ENCODE measurements around the gene GTF3C5. TPM values are rescaled to one million over a fixed set of nuclear protein-coding genes. Genes with fewer than 3 reads are reported as not detected.
"Not testable (repeated sequence)": the region's sequence is repeated elsewhere in the genome, so short reads cannot be mapped to it uniquely, and the experiment has no call there.

GTF3C5 gene
- total RNA-seq, 1 donor from 2014 or later: 25.9 TPM

DNA sequence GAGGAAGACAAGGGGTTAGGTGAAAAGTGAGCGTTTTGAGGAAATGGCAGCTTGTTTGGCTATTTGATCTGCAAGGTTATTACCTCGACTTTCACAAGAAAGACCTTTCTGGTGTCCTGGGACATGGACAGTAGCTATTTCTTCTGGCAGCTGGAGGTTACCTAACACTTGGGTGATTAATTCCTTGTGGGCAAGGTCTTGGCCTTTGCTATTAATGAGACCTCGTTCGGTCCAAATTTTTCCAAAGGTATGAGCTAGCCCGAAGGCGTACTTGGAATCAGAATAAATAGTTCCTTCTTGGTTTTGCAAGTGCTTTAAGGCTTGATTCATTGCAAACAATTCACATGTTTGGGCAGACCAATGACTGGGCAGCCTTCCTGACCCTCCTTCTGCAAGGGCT, 4.9 kb downstream of the GTF3C5 start:
- intact Hi-C loops (cut with DNase I): no loop called here
- no peaks in the 10 kb centered on the region for H3K27me3 ChIP-seq
- TF ChIP-seq, protein P1, sequence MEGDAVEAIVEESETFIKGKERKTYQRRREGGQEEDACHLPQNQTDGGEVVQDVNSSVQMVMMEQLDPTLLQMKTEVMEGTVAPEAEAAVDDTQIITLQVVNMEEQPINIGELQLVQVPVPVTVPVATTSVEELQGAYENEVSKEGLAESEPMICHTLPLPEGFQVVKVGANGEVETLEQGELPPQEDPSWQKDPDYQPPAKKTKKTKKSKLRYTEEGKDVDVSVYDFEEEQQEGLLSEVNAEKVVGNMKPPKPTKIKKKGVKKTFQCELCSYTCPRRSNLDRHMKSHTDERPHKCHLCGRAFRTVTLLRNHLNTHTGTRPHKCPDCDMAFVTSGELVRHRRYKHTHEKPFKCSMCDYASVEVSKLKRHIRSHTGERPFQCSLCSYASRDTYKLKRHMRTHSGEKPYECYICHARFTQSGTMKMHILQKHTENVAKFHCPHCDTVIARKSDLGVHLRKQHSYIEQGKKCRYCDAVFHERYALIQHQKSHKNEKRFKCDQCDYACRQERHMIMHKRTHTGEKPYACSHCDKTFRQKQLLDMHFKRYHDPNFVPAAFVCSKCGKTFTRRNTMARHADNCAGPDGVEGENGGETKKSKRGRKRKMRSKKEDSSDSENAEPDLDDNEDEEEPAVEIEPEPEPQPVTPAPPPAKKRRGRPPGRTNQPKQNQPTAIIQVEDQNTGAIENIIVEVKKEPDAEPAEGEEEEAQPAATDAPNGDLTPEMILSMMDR (IDR thresholded peaks at IDR 0.05): no peak
- H3K4me3 ChIP-seq: no peak overlapping the region
- no peaks in the 10 kb centered on the region for H3K36me3 ChIP-seq
- H3K27ac ChIP-seq: no peak overlapping the region
- H3K4me1 ChIP-seq: peaks cover 10 to 15% of the 10 kb centered on the region in 2 donors
- no peaks in the 10 kb centered on the region for H3K9me3 ChIP-seq
- DNase-seq (ENCODE audit: low spot score in 2 of 2): no peak

DNA sequence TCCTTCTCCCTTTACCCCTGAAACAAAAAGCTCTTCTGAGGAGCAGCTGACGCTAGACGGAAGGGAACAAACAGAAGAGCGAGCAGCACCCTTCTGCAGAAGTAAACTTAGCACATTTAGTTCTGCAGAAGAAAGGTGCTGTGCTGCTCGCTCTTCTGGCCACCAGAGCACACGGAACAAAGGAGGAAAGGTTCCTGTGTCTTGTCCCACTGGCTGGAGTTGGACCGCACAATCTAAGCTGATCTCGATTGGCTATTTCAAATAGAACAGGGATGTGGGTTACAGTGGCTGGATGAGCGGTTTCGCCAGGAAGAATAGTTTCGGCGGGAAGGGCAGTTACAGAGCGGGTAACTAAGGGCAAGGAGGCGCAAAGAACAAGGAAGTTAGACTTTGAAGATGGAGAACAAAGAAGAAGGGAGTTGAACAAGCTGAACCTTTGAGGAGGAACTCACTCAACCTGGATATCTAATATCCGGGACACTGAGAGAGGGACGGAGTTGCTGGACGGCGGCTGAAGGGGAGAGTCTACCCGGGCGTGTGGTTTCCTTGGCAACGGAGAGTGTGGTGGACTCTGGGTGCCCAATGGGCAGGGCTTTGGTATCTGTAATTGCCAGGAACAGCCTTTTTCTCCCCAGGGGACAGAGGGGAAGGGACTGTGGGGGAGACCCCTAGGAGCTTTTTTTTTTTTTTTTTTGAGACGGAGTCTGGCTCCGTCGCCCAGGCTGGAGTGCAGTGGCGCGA, 7.1 kb downstream of the GTF3C5 start:
- intact Hi-C loops (cut with DNase I): no loop called here
- H3K36me3 ChIP-seq: peaks cover 13 to 14% of the 10 kb centered on the region in 2 donors
- DNase-seq (ENCODE audit: low spot score in 2 of 2): no peak
- no peaks in the 10 kb centered on the region for H3K27me3 ChIP-seq
- no peak overlapping the region for H3K4me3 ChIP-seq
- H3K9me3 ChIP-seq: no peaks in the 10 kb centered on the region
- no peak overlapping the region for H3K27ac ChIP-seq
- no peaks in the 10 kb centered on the region for H3K4me1 ChIP-seq
- TF ChIP-seq, protein P1 (IDR thresholded peaks at IDR 0.05): no peak

DNA sequence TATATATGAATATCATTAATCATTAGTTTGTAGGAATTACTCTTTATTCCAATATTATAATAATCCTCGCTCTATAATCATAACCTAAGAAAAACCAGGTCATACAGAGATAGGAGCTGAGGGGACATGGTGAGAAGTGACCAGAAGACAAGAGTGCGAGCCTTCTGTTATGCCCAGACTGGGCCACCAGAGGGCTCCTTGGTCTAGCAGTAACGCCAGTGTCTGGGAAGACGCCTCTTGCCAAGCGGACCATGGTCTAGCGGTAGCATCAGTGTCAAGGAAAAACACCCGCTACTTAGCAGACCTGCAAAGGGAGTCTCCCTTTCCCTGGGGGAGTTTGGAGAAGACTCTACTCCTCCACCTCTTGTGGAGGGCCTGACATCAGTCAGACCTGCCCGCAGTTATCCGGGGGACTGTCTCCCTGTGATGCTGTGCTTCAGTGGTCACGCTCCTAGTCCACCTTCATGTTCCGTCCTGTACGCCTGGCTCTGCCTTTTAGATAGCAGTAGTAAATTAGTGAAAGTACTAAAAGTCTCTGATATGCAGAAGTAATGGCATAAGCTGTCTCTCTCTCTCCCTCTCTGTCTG, 10.2 kb downstream of the GTF3C5 start:
- intact Hi-C loops (cut with DNase I): not testable (repeated sequence)

DNA sequence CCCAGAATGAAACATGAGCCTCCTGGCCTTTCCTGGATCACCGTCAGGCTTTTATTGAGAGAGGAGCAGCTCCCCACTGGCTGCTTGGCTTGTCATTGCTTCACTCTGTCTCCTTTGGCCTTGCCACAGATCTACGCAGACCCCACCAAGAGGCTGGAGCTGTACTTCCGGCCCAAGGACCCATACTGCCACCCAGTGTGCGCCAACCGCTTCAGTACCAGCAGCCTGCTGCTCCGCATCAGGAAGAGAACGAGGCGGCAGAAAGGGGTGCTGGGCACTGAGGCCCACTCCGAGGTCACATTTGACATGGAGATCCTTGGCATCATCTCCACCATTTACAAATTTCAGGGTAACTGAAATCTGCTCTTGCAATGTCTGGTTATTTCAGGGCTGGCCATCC, 11.2 kb downstream of the GTF3C5 start:
- no peaks in the 10 kb centered on the region for H3K9me3 ChIP-seq
- H3K27me3 ChIP-seq: no peaks in the 10 kb centered on the region
- TF ChIP-seq, protein P1 (IDR thresholded peaks at IDR 0.05): no peak
- intact Hi-C loops (cut with DNase I): no loop called here
- H3K4me3 ChIP-seq: no peak overlapping the region
- H3K4me1 ChIP-seq: no peaks in the 10 kb centered on the region
- no peak for DNase-seq (ENCODE audit: low spot score in 2 of 2)
- H3K36me3 ChIP-seq: peaks cover 51 to 55% of the 10 kb centered on the region in 2 donors
- H3K27ac ChIP-seq: no peak overlapping the region

More for the DNA sequence above, 10.2 kb downstream of the GTF3C5 start:
- H3K4me3 ChIP-seq; H3K27me3 ChIP-seq; H3K4me1 ChIP-seq; DNase-seq (ENCODE audit: low spot score in 2 of 2); H3K27ac ChIP-seq; H3K9me3 ChIP-seq: not testable (repeated sequence)
- TF ChIP-seq, protein P1 (IDR thresholded peaks at IDR 0.05): peak in 2 of 3 experiments; percentile 44 to 48
- peaks cover 41 to 45% of the 10 kb centered on the region in 2 donors for H3K36me3 ChIP-seq

DNA sequence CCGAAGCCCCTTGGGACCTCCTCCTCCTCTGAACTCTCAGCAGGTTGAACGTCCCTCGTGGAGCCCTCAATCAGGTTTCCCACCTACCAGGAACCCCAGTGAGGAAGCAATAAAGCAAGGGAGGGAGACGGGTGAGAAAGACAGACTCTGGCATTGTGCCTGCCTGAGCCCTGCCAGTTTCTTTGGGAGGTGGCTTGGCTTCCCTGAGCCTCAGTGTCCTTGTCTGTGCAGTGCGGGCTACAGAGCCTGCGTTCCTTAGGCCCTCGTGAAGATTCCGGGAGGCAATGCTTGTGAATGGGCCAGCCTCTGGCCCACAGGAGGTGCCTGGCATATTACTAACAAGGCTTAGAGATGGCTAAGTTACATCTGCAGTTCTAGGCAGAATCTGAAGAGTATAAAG, 11.9 kb downstream of the GTF3C5 start:
- no peaks in the 10 kb centered on the region for H3K9me3 ChIP-seq
- no peaks in the 10 kb centered on the region for H3K27me3 ChIP-seq
- H3K27ac ChIP-seq: no peak overlapping the region
- no peak overlapping the region for H3K4me3 ChIP-seq
- DNase-seq (ENCODE audit: low spot score in 2 of 2): no peak
- TF ChIP-seq, protein P1 (IDR thresholded peaks at IDR 0.05): no peak
- intact Hi-C loops (cut with DNase I): no loop called here
- peaks cover 54 to 57% of the 10 kb centered on the region in 2 donors for H3K36me3 ChIP-seq
- no peaks in the 10 kb centered on the region for H3K4me1 ChIP-seq

All from ascending aorta (tissue), 2 donors.